SK-N-SH treated with all-trans-retinoic acid at 6 μM for 48 hours (cell line): Measurements from ENCODE around the gene RAD51B.

Experiments
- CSDC2 ChIP-seq: fragments of 250-450 bp; sonication (Bioruptor Pico); IDR thresholded peaks from 2 replicates; pipeline ENCODE4 v1.5.0; 2020; ENCODE audit warnings: mild to moderate bottlenecking, moderate library complexity
- TOX ChIP-seq: fragments of 250-450 bp; sonication (Bioruptor Pico); IDR thresholded peaks from 2 replicates; pipeline ENCODE4 v1.8.0; 2021; ENCODE audit warnings: mild to moderate bottlenecking, moderate library complexity, borderline replicate concordance
- ZFP30 ChIP-seq: fragments of 450-650 bp; formaldehyde crosslinking; IDR thresholded peaks from 2 replicates; pipeline ENCODE4 v1.5.0; 2022; ENCODE audit warnings: mild to moderate bottlenecking, moderate library complexity

DNA sequence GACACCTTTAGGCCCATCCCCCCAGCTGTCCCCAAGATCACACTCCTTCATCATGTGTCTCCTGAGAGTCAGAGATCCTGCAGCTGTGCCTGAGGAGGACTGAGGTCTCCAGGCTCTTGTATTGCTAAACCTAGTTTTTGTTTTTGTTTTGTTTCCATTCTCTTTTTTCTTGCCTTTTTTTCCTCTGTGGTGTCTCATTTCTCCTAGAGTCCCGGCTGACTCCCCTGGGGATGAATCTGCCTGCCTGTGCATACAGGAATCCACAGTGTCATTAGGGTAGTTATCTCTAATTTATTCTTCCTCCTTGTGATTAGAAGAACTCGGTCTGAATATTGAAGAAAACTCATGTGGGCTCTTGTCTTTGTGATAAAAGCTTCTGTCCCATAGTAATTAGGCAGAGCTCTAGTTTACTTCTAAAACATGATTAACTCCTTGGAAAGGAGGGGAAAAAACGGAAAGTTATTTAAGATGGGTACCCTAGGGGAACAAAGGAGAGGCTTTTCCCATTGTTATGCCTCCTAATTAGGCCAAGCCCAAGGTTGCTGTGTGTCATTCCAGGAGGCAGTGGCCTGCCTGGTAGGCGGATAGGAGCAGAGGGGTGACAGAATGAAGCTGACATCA lies 630.1 kb downstream of the RAD51B start:
- TF ChIP-seq TOX (CRISPR knock-in tag) (no peak), CSDC2 (CRISPR knock-in tag) (no peak), ZFP30 (CRISPR knock-in tag) (no peak)
